ENCODE results near the gene HYAL4.
A peak's percentile ranks its signal among the peaks of the same experiment; 100 is the strongest.
"Not testable (repeated sequence)": the region's sequence is repeated elsewhere in the genome, so short reads cannot be mapped to it uniquely, and the experiment has no call there.

The HYAL4 gene

DNA sequence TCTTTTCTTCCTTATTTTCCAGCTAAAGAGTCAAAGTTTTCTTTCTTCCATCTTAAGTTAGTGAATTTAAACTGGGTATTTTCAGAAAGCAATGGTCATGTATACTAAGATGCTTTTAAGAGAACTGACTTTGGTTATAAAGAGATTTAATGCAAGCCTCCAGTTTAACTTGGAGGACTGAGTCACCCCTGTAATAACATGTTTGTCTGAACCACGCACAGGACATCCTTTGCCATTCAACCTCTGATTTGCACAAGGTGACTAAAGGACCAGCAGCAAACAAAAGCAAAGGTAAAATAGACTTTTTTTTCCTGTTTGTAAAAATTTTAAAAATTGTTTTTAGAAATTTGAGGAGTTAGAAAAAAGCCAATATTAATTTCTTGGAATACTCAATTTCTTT, 2.9 kb downstream of the HYAL4 start:
- no peak for DNase-seq

- DNase-seq: no peak
Measured at GRCh38 chr7:123849855-123850254, 4.9 kb downstream of the HYAL4 start.

- DNase-seq: not testable (repeated sequence)
Measured at GRCh38 chr7:123851404-123851803, 6.4 kb downstream of the HYAL4 start.

- DNase-seq: not testable (repeated sequence)
Measured at GRCh38 chr7:123854291-123854690, 9.3 kb downstream of the HYAL4 start.

GRCh38 chr7:123856428-123856827, 11.5 kb downstream of the HYAL4 start:
- not testable (repeated sequence) for DNase-seq

GRCh38 chr7:123860848-123861247, 15.9 kb downstream of the HYAL4 start:
- DNase-seq: no peak

DNA sequence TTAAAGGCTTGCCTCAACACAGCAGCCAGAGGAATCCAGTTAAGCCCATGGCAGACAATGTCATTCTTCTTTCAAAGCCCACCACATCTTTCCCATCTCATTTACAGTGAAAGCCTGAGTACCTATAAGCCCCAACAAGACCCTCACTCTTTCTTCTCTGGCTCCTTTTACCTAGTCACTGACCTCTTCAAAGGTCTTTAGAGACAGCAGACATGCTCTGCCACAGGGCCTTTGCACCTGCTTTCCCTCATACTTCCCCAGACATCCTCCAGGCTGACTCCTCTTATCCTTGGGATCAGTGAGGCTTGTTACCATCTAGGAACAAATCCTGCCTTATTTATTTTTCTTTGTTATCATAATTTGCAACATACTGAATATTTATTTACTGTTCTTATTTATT, 17.8 kb downstream of the HYAL4 start:
- no peak for DNase-seq

DNA sequence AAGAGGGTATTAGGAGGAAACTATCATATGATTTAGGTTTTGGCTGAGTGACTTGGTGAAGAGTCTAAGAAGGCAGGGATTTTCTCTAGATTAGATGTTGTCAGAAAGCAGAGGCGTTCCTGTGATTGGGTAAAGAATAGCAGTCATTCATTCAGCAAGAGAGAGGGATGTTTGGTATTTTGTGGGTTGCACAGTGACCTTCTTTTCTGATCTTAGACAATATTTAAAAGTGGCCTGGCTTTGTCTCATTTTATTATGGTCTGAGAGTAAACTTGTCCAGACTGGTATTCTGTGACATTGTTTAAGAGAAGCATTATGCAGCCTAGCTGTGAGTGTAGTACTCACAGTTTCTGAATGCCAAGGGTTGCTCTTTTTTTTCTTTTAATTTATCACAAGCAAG, 18.5 kb downstream of the HYAL4 start:
- no peak for DNase-seq

GRCh38 chr7:123864012-123864411, 19.0 kb downstream of the HYAL4 start:
- DNase-seq: no peak

DNA sequence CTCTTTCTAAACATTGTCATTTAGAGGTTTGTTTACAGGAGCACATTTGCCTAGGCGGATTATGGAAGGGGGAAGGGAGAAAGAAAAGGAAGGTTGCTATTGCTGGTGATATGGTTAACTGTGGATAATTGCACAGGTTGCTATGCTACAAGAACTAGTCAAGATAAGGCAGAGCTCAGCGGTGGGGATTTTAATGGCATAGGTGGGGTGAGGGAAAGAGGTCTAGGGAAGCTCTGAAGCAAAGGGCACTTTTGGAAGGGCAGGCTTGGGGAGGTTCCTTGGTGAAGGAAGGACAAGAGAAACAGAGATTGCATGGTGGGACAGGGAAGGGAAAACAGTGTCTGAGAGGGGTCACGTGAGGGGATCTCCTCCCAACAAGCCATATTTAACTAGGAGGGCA, 19.5 kb downstream of the HYAL4 start:
- DNase-seq: no peak

- DNase-seq: no peak
Measured at GRCh38 chr7:123864966-123865365, 20.0 kb downstream of the HYAL4 start.

DNA sequence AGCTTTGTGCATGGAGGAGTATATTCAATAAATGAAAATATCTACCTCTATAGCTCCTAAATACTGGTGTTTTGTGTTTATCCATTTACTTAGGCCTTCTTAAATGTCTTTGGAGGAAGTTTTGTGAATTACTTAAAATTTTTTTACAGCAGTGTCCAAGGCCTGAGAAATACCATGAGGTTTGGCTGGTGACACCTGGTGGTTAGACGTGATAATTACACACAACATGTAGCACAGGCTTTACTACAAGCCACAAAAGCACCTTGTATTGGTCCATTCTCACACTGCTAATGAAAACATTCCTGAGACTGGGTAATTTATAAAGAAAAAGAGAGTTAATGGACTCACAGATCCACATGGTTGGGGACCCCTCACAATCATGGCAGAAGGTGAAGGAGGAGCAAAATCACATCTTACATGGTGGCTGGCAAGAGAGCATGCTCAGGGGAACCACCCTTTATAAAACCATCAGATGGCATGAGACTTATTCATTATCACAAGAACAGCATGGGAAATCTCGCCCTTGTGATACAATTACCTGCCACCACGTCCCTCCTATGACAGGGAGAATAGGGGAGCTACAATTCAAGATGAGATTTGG, 20.6 kb downstream of the HYAL4 start:
- peak; percentile 11 for DNase-seq

GRCh38 chr7:123867225-123867624, 22.3 kb downstream of the HYAL4 start:
- DNase-seq: no peak

GRCh38 chr7:123871998-123872867, 27.3 kb downstream of the HYAL4 start:
- no peak for DNase-seq

- DNase-seq: no peak
Measured at GRCh38 chr7:123872908-123873307, 27.9 kb downstream of the HYAL4 start.

DNA sequence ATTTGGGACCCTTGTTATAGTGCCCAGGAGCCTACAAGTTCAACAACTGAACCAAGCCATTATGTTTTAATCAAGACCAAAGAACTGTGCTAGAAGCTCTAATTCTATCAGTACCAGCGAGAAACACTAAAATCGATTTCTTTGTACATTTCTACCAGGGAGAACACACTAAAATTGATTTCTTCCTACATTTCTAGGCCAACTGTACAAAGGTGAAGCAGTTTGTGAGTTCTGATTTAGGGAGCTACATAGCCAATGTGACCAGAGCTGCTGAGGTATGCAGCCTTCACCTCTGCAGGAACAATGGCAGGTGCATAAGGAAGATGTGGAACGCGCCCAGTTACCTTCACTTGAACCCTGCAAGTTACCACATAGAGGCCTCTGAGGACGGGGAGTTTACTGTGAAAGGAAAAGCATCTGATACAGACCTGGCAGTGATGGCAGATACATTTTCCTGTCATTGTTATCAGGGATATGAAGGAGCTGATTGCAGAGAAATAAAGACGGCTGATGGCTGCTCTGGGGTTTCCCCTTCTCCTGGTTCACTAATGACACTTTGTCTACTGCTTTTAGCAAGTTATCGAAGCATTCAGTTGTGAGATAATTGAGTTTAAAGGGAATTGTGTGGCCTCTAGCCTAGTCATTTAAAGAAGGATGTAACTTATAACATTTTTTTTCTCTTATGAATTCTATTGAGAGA, 31.7 kb downstream of the HYAL4 start:
- DNase-seq: no peak

- DNase-seq: no peak
Measured at GRCh38 chr7:123879628-123880027, 34.7 kb downstream of the HYAL4 start.

DNA sequence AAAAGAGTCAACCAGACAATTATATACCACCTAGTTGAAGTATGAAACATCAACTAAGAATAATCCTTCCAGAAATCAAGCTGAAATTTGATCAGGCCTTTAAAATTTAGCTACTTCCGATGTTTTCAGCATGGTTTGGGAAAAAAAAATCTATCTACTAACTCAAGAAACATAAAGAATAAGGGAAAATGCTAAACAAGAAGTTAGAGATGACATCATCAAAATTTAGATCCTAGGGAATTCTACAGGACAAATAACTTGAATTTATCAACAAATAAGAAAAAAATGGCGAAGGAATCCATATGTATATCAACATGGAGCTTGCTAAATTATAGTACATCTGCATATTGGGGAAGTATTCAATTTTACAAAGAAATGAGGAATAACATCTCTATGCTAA, 36.3 kb downstream of the HYAL4 start:
- no peak for DNase-seq

DNA sequence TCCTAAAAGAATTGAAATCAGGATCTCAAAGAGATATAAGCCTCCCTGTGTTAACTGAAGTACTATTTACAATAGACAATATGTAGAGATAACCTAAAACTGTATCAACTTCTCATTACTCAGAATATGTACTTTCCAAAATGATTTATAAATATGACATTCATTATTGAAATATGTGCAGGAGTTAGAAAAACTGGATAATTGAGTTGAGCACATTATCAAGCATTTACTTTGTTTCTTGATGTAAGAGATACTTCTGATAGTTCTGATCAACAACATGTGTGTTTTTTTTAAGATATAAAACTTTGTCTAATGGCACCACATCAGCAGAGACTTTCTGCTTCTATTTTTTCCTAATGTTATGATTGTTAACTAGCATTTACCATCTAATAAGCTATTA, 38.2 kb downstream of the HYAL4 start:
- DNase-seq: no peak

GRCh38 chr7:123888192-123888591, 43.2 kb downstream of the HYAL4 start:
- DNase-seq: no peak

DNA sequence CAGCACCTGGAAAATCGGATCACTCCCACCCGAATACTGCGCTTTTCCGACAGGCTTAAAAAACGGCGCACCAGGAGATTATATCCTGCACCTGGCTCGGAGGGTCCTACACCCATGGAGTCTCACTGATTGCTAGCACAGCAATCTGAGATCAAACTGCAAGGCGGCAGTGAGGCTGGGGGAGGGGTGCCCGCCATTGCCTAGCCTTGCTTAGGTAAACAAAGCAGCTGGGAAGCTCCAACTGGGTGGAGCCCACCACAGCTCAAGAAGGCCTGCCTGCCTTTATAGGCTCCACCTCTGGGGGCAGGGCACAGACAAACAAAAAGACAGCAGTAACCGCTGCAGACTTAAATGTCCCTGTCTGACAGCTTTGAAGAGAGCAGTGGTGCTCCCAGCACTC, 49.8 kb downstream of the HYAL4 start:
- not testable (repeated sequence) for DNase-seq

DNA sequence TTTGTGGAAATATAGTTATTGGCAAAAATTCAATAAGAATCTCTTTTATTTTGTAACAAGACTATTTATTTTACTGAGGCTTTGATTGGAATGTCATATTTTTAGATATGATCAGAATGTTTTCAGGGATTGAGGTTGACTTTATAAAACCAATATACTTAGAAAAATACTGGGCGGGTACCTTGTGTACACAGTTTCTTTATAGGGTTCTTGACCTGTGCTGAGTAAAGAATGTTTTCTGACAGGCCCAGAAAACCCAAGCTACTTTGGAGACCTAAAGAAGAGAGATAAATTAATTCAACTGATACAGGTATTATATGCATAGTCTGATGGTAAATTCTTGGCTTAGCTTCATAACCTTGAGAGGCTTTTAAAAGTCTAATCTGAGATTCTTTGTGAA, 56.1 kb downstream of the HYAL4 start:
- DNase-seq: no peak

- DNase-seq: no peak
Measured at GRCh38 chr7:123905714-123906113, 60.7 kb downstream of the HYAL4 start.

- DNase-seq: no peak
Measured at GRCh38 chr7:123916240-123916724, 71.3 kb downstream of the HYAL4 start.
